GM18907 (cell line): ENCODE measurements around the gene SHB.

Experiments used
- ATAC-seq: cut with Tn5 transposase; IDR thresholded peaks from one replicate; pipeline ENCODE4 v1.9.1; 2021; ENCODE audit warnings: mild to moderate bottlenecking, moderate library complexity; ENCODE audit not compliant: unreplicated experiment

The SHB gene, protein sequence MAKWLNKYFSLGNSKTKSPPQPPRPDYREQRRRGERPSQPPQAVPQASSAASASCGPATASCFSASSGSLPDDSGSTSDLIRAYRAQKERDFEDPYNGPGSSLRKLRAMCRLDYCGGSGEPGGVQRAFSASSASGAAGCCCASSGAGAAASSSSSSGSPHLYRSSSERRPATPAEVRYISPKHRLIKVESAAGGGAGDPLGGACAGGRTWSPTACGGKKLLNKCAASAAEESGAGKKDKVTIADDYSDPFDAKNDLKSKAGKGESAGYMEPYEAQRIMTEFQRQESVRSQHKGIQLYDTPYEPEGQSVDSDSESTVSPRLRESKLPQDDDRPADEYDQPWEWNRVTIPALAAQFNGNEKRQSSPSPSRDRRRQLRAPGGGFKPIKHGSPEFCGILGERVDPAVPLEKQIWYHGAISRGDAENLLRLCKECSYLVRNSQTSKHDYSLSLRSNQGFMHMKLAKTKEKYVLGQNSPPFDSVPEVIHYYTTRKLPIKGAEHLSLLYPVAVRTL

DNA sequence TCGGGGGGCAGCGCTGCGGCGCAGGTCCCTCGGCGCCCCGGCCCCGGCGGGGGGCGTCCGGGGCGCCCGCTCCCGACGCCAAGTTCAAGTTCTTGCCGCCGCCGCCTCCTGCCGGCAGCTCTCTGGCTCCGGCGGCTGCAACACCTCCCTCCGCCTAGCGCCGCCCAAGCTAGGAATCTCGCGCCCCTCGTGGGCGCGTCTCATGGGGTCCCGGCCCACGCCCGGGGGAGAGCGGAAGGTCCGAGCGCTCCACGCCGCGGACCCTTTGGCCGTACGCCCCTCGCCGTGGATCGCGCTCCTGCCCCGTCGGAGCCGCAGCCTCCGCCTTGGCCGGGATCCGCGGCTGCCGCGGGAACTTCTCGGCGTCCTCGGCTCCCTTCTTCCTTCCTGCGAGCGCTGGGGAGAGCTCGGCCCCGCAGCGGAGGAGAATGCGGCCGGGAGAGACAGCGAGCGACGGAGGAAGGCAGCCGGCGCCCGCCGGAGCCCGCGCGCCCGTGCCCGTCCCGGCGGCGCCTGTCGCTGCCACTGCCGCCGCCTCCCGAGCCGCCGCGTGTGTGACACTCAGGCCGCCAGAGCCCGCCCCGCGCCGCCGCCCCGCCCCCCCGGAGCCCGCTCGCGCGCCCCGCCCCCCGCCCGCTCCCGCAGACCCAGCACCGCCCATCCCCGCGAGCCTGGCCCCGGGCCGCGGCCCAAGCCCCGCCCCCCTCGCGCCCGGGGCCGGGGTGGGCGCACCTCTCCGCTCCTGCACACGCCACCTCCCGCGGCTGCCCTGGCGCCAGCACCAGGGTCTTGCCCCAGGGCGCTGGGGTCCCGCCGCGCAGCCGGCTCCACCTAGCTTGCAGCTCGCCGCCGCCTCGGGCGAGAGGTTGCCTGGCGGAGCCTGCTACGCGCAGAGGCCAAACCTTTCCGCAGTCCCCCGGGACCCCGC is at the start of gene SHB:
SHB (minus strand) TSS at position 527 of the 928 bp plus-strand sequence. CDS start 582 bp downstream, outside the sequence.
- peak; percentile 49 for ATAC-seq

DNA sequence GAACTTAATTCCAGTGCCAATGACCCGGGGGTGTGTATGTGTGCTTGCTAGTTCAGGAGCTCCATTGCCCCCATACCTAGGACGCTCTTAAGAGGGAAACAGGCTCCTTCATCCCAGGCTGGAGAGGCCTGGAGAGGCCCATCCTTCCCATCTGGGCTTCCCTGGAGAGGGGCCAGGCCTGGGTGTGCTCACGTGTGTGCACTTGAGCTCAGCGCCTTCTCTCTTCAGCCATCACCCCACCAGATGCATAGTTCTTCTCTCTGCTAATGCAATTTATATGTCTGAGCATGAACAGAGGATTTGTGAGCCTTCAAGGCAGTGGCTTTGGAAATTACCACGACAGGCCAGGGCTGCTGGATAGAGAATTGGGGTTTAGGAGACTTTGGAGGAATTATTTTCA is 48.6 kb upstream of the SHB start:
- no peak for ATAC-seq

DNA sequence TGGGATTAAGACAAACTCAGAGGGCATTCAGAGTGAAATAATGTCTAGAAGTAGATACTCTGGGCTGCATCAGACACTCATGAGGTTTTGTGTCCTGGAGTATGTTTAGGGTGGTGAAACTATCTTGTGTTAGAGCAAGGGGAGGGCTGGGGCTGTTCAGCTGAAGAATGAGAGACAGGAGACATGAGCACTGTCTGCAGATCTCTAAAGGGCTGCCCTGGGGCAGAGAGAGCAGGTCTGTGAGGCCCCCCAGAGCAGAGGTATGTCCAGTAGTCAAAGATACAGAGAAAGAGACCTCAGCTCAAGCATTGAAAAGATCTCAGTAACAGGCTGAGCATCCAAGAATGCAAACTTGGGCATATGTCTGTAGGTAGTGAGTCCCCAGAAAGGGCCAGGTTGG is 45.9 kb upstream of the SHB start:
- ATAC-seq: no peak

DNA sequence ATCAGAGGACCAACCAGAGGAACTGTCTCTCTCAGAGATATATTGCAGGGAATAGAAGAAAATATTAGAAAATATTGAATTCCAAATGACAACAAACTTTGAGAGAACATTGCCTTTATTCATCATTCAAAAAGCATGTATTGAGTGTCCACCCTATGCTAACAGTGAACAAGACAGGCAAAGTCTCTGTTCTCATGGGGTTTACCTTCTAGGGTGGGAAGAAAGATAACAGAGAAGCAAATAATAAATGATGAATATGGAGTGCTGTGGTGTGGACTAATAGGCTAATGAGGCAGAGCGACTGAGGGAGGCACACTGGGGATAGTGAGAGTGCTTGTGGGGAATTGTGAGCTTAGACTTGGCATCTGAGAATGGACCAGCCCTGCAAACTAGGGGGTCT is 43.4 kb upstream of the SHB start:
- ATAC-seq: no peak

DNA sequence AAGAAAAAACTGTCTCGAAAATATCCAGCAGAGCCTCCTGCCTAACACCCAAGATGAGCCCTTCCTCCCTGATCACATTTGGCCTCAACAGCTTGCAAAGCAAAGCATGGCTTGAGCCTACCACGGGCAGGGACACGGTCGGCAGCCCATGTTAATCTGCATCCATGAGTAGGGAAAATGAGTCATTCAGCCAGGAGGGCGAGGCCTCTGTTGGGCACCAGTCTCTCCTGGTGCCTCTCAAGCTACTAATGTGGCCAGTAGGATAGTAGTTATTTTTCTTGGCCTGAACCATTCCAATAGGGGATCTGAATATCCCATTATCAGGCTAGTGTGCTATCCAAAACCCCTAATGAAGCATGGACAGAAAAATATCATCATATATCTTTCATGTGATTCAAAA is 43.0 kb upstream of the SHB start:
- no peak for ATAC-seq

DNA sequence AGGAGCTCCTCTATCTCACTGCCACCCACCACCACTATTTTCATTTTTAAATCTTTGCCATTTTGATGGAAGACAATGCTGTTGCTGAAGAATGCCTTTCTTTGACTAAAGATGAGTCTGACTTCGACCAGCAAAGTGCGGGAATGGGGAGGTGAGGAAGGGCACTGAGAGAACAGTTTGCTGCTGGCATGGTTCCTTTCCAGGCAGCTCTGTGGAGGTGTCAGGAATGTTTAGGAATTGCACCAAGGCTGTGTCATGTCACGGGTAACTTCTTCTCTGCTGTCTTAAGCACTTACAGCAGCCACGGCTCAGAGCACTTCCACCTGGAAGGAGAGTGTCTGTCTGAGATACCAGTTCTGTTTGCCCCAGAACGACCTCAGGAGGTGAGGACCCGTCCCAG is 41.4 kb upstream of the SHB start:
- no peak for ATAC-seq

DNA sequence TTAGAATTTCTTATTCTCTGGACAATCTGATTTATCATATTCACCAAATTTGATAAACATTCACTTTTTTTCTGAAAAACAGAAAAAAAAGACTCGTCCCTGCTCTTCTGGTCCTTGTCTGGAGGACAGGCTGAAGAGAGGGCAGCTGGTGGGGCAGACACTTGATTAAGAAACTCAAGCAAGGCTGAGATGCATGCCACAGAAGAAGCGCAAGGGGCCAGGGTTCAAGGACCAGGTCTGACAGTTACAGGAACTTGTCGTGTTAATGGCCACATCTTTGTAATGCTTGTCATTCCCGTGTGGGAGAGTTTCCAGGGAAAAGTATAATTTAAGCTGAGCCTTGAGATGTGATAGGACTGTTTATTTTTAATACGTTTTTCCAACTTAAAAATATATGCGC is 40.6 kb upstream of the SHB start:
- ATAC-seq: no peak

DNA sequence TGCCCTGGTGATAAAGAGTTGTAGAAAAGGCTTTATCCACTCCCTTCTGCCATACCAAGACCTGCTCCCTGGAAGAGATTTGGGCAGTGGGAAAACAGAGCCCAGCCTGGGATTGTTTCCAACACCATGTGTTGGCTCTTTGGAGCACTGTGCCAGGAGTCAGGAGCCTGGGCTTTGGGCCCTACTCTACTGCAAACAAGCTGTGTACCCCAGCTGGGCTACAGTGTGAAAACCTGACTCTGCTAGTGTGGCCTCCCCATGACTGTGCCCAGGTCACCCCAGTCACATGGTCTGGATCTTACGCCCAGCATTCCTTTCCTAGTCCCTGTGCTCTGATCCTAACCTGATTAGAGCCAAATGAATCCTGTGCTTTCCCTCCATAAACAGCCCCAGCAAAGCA is 39.3 kb upstream of the SHB start:
- ATAC-seq: no peak

DNA sequence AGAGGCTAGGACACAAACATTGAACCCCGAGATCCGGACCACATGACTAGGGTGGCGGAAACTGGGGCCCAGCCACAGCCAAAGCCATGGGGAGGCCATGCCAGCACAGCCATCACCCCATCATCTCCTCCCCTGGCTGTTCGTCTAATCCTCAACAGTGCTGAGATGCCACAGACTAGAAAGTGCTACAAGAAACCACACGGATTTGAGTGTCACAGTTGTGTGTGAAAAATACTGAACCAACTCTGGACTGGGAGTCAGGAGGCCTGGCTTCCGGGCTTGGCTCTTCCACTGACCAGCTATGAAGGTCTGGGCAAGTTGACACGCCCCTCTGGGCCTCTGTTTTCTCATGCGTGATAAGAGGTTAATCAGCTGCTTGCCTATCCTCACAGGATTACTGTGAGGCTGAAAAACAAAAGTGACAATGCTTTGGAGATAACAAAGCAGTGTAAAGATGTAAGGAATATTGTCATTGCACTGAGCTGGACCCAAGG is 38.8 kb upstream of the SHB start:
- ATAC-seq: no peak

DNA sequence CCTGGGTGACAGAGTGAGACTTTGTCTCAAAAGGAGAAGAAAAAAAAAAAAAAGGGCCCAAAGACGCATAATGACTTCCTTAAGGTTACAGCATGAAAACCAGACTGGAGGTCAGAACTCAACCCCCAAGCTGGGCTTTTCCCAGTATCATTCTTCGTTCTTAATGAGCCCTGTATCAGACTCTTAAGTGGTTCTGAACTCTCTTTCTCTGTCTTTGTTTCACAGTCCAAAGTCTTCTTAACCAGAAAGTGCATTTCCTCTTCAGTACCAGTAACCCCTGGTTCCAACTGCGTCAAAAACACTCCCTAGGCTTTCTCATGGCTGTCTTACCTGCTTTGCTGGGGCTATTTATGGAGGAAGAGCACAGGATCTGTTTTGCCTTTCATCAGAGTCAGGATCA is 38.4 kb upstream of the SHB start:
- ATAC-seq: no peak

DNA sequence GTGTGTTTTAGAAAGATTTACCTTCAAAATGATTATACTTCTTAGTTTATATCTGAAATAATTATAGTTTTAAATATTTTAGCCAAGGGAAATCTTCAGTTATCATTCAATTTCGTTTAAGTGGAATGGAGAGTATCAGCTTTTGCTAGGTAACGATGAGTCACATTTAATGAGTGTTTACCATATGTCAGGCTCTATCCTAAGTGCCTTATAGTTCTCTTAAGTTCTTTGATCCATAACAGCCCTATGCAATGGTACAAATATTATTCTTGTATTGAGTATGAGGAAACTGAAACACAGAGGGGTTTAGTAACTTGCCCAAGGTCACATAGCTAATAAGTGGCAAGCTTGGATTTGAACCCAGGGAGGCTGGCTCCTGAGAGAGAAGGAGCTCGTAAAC is 37.5 kb upstream of the SHB start:
- no peak for ATAC-seq

GRCh38 chr9:38103340-38103739 is 34.3 kb upstream of the SHB start:
- ATAC-seq: no peak

GRCh38 chr9:38101423-38101822 is 32.4 kb upstream of the SHB start:
- no peak for ATAC-seq

- no peak for ATAC-seq
Measured at GRCh38 chr9:38096238-38096805, 27.3 kb upstream of the SHB start.

DNA sequence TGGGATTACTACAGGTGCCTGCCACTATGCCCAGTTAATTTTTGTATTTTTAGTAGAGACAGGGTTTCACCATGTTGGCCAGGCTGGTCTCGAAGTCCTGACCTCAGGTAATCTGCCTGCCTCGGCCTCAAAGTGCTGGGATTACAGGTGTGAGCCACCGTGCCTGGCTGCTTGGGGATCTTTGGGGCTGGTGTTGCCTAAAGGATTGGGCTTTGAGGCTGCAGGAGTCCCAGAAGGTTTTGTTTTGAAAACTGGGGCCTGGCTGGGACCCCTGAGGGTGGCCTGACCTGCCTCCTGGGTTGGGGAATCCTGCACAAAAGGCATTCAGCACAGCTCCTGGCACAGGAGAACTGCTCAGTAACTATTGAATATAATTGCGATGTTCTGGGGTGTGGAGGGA is 25.1 kb upstream of the SHB start:
- no peak for ATAC-seq

DNA sequence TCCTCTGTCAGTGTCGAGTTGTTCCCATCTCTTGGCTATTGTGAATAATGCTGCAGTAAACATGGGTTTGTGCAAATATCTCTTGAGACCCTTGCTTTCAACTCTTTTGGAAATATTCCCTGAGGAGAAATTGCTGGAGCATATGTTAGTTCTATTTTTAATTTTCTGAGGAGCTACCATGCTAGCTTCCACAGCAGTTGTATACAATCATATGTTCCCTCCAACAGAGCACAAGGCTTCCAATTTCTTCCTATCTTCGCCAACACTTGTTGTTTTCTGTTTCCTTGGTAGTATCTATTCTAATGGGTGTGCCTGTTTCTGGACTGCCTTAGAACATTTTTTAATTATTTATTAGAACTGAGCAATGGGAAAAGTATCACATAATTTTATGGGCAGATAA is 23.6 kb upstream of the SHB start:
- no peak for ATAC-seq

GRCh38 chr9:38092200-38092524 is 23.1 kb upstream of the SHB start:
- ATAC-seq: peak; percentile 49

- no peak for ATAC-seq
Measured at GRCh38 chr9:38091310-38092199, 22.5 kb upstream of the SHB start.

DNA sequence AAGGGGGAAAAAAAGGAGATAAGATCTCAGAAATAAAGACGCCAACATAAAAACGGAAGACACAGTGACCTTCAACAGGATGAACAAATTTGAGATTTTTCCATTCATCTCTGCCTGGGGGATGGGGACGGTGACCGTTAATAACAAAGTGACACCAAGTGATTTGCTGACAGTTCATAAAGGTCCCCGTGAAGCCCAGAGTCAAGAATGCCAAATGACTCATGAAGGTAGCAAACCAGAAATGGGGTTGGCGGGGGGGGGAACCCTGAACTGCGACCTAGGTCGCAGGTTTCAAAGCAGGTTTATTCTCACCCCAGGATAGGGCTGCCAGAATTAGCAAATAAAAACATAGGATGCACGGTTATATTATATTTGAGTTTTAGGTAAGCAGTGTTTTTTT is 21.1 kb upstream of the SHB start:
- no peak for ATAC-seq

DNA sequence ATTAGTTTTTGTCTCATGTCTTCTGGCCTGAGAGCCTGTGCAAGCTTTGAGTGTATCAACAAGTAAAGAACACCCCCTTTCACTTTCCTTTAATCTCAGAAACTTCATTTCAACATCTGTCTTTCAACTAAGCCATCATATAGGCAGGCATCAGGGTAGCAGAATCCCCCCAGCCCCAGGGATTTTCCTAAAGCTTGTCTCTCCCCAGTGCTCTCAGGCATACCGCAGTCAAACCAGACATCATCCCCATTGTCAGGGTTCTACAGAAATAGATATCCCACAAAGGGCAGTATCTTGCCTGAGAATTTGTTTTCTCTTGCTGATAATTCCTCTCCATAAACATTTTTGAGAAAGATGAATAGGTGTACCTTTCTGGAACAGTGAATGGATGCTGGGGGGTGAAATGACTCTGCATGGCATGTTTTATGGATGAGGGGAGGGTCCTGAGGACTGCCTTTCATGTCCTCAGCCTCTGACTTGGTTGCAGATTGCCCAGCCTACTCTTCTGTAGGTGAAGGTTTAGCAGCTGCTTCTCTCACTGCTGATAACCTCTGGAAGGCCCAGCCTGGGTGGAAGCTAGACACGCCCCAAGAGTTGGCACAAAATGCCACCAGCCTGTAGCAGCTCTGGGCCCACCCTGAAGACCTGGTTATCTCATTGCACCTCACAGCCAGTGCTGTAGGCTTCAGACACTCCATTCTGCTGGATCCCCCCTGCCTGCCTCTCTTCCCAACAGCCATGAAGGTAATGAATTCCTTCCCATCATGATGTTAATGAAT is 20.5 kb upstream of the SHB start:
- no peak for ATAC-seq
